Islet precursor cell (in vitro differentiated cells): ENCODE results near the gene AQP12A.
A peak's percentile ranks its signal among the peaks of the same experiment; 100 is the strongest.
"Not testable (repeated sequence)": the region's sequence is repeated elsewhere in the genome, so short reads cannot be mapped to it uniquely, and the experiment has no call there.

Experiments
- DNase-seq: peaks from one replicate; pipeline ENCODE4 v3.0.0-alpha.2; 2018

Gene AQP12A

GRCh38 chr2:240662681-240663080 is 29.0 kb upstream of the AQP12A start:
- DNase-seq, result no peak

GRCh38 chr2:240663546-240664190 is 28.0 kb upstream of the AQP12A start:
- no peak for DNase-seq

- no peak for DNase-seq
Measured at GRCh38 chr2:240664622-240665021, 27.0 kb upstream of the AQP12A start.

GRCh38 chr2:240670402-240670801 is 21.3 kb upstream of the AQP12A start:
- DNase-seq, result no peak

GRCh38 chr2:240670950-240671349 is 20.7 kb upstream of the AQP12A start:
- no peak for DNase-seq

GRCh38 chr2:240672076-240672700 is 19.5 kb upstream of the AQP12A start:
- peak; percentile 34 for DNase-seq

GRCh38 chr2:240672701-240673190 is 18.9 kb upstream of the AQP12A start:
- peak; percentile 46 for DNase-seq

- DNase-seq, result not testable (repeated sequence)
Measured at GRCh38 chr2:240674461-240675184, 17.0 kb upstream of the AQP12A start.

GRCh38 chr2:240675345-240675744 is 16.3 kb upstream of the AQP12A start:
- not testable (repeated sequence) for DNase-seq

- not testable (repeated sequence) for DNase-seq
Measured at GRCh38 chr2:240678043-240678442, 13.6 kb upstream of the AQP12A start.

- not testable (repeated sequence) for DNase-seq
Measured at GRCh38 chr2:240678909-240679308, 12.8 kb upstream of the AQP12A start.

GRCh38 chr2:240680185-240680584 is 11.5 kb upstream of the AQP12A start:
- DNase-seq, result not testable (repeated sequence)

- peak; percentile 51 for DNase-seq
Measured at GRCh38 chr2:240682431-240683224, 9.0 kb upstream of the AQP12A start, which contains the start of gene AQP12B. TSS of gene AQP12B (minus strand) at chr2:240682885. CDS start at chr2:240682837, 48 bp downstream.

GRCh38 chr2:240683329-240683979 is 8.2 kb upstream of the AQP12A start:
- not testable (repeated sequence) for DNase-seq

GRCh38 chr2:240683980-240684728 is 7.5 kb upstream of the AQP12A start:
- DNase-seq, result peak; percentile 44

- peak; percentile 80 for DNase-seq
Measured at GRCh38 chr2:240685771-240686371, 5.8 kb upstream of the AQP12A start.

- no peak for DNase-seq
Measured at GRCh38 chr2:240686460-240686859, 5.2 kb upstream of the AQP12A start.

GRCh38 chr2:240687045-240687740 is 4.5 kb upstream of the AQP12A start:
- DNase-seq, result peak; percentile 40

- DNase-seq, result peak; percentile 47
Measured at GRCh38 chr2:240687741-240688552, 3.7 kb upstream of the AQP12A start.

GRCh38 chr2:240688553-240688919 is 3.1 kb upstream of the AQP12A start:
- peak; percentile 23 for DNase-seq
